Measurements from ENCODE around the gene NXN. TPM values are rescaled to one million over a fixed set of nuclear protein-coding genes. Genes with fewer than 3 reads are reported as not detected.

NXN gene
- total RNA-seq, 4 donors from 2014 or later: 10.6 to 222 (median 13.8) TPM

DNA sequence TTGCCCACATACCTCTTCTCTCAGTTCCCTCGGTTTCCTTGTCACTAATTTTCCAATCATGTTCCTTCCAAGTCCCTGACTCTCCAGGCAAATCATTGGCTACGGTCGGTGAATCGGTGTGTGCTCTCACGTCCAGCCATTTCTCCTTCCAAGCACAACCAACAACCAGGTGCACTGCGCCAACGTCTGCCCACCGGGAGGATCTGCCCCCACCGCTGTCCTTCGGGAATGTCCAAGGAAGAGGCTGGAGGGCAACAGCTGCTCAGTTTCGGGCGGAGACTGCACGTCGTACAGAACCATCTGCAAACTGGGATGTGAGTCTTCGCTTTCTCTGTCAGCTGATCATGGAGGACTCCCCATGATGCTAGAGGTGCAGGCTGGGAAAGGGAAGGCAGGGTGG lies 8.4 kb upstream of the NXN start:
- Histone ChIP-seq H3K9me3 (no peaks in the 10 kb centered on the region), H3K4me1 (no peaks in the 10 kb centered on the region), H3K27ac (no peak overlapping the region), H3K4me3 (no peak overlapping the region), H3K36me3 (no peaks in the 10 kb centered on the region), H3K27me3 (no peaks in the 10 kb centered on the region)
- in situ Hi-C loops (cut with MboI; ENCODE audit: low pct_ligation_motif_present in 1 of 4, low pct_unique_long_range_greater_than_20kb in 1 of 4, low sequenced_read_pairs in 3 of 4): loop anchor here (10.0 kb wide), 2 partner anchors 193 to 203 kb away; partner anchors contain the start of genes GLOD4 (in 2 of the 4) and MRM3 (in 2 of the 4)
- intact Hi-C loops (cut with DNase I; ENCODE audit: low total_unique reads): no loop called here
- no peak for DNase-seq
- TF ChIP-seq, protein P1, sequence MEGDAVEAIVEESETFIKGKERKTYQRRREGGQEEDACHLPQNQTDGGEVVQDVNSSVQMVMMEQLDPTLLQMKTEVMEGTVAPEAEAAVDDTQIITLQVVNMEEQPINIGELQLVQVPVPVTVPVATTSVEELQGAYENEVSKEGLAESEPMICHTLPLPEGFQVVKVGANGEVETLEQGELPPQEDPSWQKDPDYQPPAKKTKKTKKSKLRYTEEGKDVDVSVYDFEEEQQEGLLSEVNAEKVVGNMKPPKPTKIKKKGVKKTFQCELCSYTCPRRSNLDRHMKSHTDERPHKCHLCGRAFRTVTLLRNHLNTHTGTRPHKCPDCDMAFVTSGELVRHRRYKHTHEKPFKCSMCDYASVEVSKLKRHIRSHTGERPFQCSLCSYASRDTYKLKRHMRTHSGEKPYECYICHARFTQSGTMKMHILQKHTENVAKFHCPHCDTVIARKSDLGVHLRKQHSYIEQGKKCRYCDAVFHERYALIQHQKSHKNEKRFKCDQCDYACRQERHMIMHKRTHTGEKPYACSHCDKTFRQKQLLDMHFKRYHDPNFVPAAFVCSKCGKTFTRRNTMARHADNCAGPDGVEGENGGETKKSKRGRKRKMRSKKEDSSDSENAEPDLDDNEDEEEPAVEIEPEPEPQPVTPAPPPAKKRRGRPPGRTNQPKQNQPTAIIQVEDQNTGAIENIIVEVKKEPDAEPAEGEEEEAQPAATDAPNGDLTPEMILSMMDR (IDR thresholded peaks at IDR 0.05): no peak
- TF ChIP-seq EP300 (IDR thresholded peaks at IDR 0.05; ENCODE audit: low read depth) (no peak), POLR2A (IDR thresholded peaks at IDR 0.05) (no peak)
- 86 to 90% methylated on average over 1 to 15 of the region's 15 CpGs for WGBS, 2 donors (ENCODE audit: low coverage in 1 of 2)

DNA sequence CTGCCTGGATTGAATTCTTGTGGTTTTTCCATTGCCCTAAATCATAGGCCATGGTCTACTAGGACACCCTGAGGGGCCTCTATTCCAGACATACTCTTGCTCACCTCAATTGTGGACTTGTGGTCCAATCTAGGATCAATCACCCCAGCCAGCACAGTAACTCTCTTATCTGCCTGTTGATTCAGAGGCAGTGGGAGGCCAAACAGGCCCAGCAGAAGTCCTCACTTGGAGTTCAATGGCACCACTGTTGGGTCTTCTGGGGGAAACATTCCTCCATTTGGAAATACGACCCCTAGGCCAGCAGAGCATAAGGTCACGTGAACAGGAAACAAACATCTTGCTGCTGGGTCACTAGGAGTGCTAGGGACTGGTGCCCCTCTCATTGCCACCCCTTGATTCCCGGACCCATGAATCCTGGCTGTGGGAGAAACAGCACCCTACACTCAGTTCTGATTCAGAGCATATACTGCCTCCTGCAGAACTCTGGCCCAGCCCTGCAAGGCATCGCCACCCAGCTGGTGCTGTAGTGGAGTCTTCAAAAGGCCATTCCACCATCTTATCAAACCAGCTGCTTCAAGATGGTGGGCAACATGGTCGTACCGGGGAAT lies 6.8 kb upstream of the NXN start:
- in situ Hi-C loops (cut with MboI; ENCODE audit: low pct_ligation_motif_present in 1 of 4, low pct_unique_long_range_greater_than_20kb in 1 of 4, low sequenced_read_pairs in 3 of 4) (loop anchor here (10.0 kb wide), 2 partner anchors 192 to 202 kb away; partner anchors contain the start of genes GLOD4 (in 2 of the 4) and MRM3 (in 2 of the 4)), intact Hi-C loops (cut with DNase I; ENCODE audit: low total_unique reads) (no loop called here)
- Histone ChIP-seq H3K27ac (no peak overlapping the region), H3K27me3 (no peaks in the 10 kb centered on the region), H3K4me3 (no peak overlapping the region), H3K4me1 (peaks cover 0 to 1% (median 0%) of the 10 kb centered on the region in 4 donors), H3K9me3 (no peaks in the 10 kb centered on the region), H3K36me3 (no peaks in the 10 kb centered on the region)
- no peak for TF ChIP-seq EP300 (IDR thresholded peaks at IDR 0.05; ENCODE audit: low read depth)
- no peak for TF ChIP-seq POLR2A (IDR thresholded peaks at IDR 0.05)
- no peak for TF ChIP-seq POLR2AphosphoS5 (IDR thresholded peaks at IDR 0.05)
- TF ChIP-seq, protein P1 (IDR thresholded peaks at IDR 0.05): no peak
- WGBS, 2 donors (ENCODE audit: low coverage in 1 of 2): 94% methylated on average over 6 of the region's 6 CpGs; no CpG with 5 or more reads in 1 of the 2 donors
- DNase-seq: no peak

DNA sequence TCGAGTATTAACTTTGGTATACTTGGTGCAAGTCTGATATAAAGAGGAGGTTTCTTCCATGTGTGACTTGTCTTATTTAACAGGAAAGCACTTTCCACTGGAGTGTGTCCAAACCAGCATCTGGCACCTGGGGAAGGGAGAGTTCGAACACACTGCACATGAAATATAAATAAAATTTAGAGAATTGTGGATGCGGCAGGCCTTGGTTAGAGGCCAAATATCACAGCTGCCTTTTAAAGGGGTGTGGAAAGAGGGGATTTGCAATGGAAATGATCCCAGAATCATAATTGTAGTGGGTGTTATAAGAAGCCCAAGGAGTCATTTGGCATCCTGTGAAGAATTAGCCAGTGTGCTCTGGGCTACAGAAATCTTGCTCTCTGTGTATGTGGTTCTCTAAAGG lies 4.3 kb upstream of the NXN start:
- Histone ChIP-seq H3K4me1 (peaks cover 0 to 15% (median 11%) of the 10 kb centered on the region in 4 donors), H3K36me3 (no peaks in the 10 kb centered on the region), H3K9me3 (no peaks in the 10 kb centered on the region), H3K4me3 (no peak overlapping the region), H3K27me3 (no peaks in the 10 kb centered on the region), H3K27ac (no peak overlapping the region)
- 52 to 60% methylated on average over 1 to 3 of the region's 3 CpGs for WGBS, 2 donors (ENCODE audit: low coverage in 1 of 2)
- intact Hi-C loops (cut with DNase I; ENCODE audit: low total_unique reads) (no loop called here), in situ Hi-C loops (cut with MboI; ENCODE audit: low pct_ligation_motif_present in 1 of 4, low pct_unique_long_range_greater_than_20kb in 1 of 4, low sequenced_read_pairs in 3 of 4) (loop anchor here (10.0 kb wide), 2 partner anchors 189 to 199 kb away; partner anchors contain the start of genes GLOD4 (in 2 of the 4) and MRM3 (in 2 of the 4))
- no peak for DNase-seq
- TF ChIP-seq POLR2A (IDR thresholded peaks at IDR 0.05): no peak
- TF ChIP-seq, protein P1 (IDR thresholded peaks at IDR 0.05): no peak
- TF ChIP-seq POLR2AphosphoS5 (IDR thresholded peaks at IDR 0.05): no peak
- TF ChIP-seq EP300 (IDR thresholded peaks at IDR 0.05; ENCODE audit: low read depth): no peak

DNA sequence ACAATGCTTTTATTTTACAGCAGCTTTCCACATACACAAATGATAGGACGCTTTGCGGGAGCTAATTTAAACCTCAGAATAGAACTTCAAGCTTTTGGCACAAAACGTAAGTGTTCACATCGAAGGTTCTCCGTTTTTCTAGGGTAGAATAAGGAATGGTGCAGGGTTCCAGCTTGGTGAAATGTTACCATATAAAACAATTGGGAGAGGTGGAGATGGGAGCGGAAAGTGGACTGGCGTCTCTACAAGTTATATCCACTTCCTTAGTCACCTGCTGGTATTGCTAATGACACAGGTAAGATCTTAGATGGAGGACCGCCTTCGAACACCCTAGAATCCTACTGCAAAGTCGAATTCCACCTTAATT lies 1.7 kb upstream of the NXN start:
- TF ChIP-seq POLR2A (IDR thresholded peaks at IDR 0.05) (no peak), POLR2AphosphoS5 (IDR thresholded peaks at IDR 0.05) (no peak), EP300 (IDR thresholded peaks at IDR 0.05; ENCODE audit: low read depth) (no peak)
- TF ChIP-seq, protein P1 (IDR thresholded peaks at IDR 0.05): no peak
- in situ Hi-C loops (cut with MboI; ENCODE audit: low pct_ligation_motif_present in 1 of 4, low pct_unique_long_range_greater_than_20kb in 1 of 4, low sequenced_read_pairs in 3 of 4) (loop anchor here (10.0 kb wide), 2 partner anchors 186 to 196 kb away; partner anchors contain the start of genes GLOD4 (in 2 of the 4) and MRM3 (in 2 of the 4)), intact Hi-C loops (cut with DNase I; ENCODE audit: low total_unique reads) (loop anchor here (1.0 kb wide), 1 partner anchor 186 kb away; no protein-coding TSS in a partner anchor)
- WGBS, 2 donors (ENCODE audit: low coverage in 1 of 2): 37 to 40% methylated on average over 9 to 10 of the region's 10 CpGs
- no peak overlapping the region for H3K27ac ChIP-seq
- H3K27me3 ChIP-seq: peaks cover 26% of the 10 kb centered on the region
- no peak overlapping the region for H3K4me3 ChIP-seq
- no peak for DNase-seq
- H3K9me3 ChIP-seq: no peaks in the 10 kb centered on the region
- peaks cover 0 to 23% (median 17%) of the 10 kb centered on the region in 4 donors for H3K4me1 ChIP-seq
- no peaks in the 10 kb centered on the region for H3K36me3 ChIP-seq

Measured in transverse colon (tissue), 4 donors.